A673 (cell line): Measurements from ENCODE around the gene ARV1. TPM values are rescaled to one million over a fixed set of nuclear protein-coding genes. Genes with fewer than 3 reads are reported as not detected.
"Not testable (repeated sequence)": the region's sequence is repeated elsewhere in the genome, so short reads cannot be mapped to it uniquely, and the experiment has no call there.

Experiments used
- BruUV-seq: library from RNA; stranded (reverse); fragments of 400-500 nt; replicated peaks from 2 replicates; lab custom pipeline; 2021; lab: Mats Ljungman, UMichigan
- CTCF ChIA-PET: fragments of 300-600 bp; sonication (Branson Sonifier 250); formaldehyde crosslinking; loops from one replicate; lab custom pipeline; 2022; ENCODE audit warnings: antibody characterized with exemption; lab: Charles Lee
- POLR2A ChIA-PET: fragments of 300-600 bp; sonication (Branson Sonifier 250); formaldehyde crosslinking; loops from one replicate; lab custom pipeline; 2022; ENCODE audit warnings: antibody characterized with exemption; ENCODE audit not compliant: low non-redundant PET; lab: Charles Lee
- DNase-seq: peaks from one replicate; pipeline ENCODE4 v3.0.0-alpha.2; 2015; ENCODE audit warnings: low spot score
- H3K27ac ChIP-seq: fragments of 200-600 bp; sonication (generic); 2 replicates; pipeline ENCODE4 v1.5.1; 2016; ENCODE audit warnings: mixed run types, low read depth, mild to moderate bottlenecking, mixed read lengths, antibody characterized with exemption, low read length; ENCODE audit not compliant: poor library complexity, severe bottlenecking
- H3K27me3 ChIP-seq: fragments of 200-600 bp; sonication (generic); replicated peaks from 2 replicates; pipeline ENCODE4 v1.6.1; 2017; ENCODE audit warnings: mixed run types, low read depth, mild to moderate bottlenecking, mixed read lengths, antibody characterized with exemption, low read length; ENCODE audit not compliant: insufficient read depth, poor library complexity
- H3K36me3 ChIP-seq: fragments of 200-600 bp; sonication (generic); 2 replicates; pipeline ENCODE4 v1.6.1; 2016; ENCODE audit warnings: mixed run types, mild to moderate bottlenecking, mixed read lengths, antibody characterized with exemption, low read length; ENCODE audit not compliant: insufficient read depth, poor library complexity, severe bottlenecking
- H3K4me1 ChIP-seq: fragments of 200-600 bp; sonication (generic); 2 replicates; pipeline ENCODE4 v1.6.1; 2017; ENCODE audit warnings: mixed run types, mild to moderate bottlenecking, mixed read lengths, antibody characterized with exemption, low read length; ENCODE audit not compliant: insufficient read depth, poor library complexity, severe bottlenecking
- H3K4me3 ChIP-seq: fragments of 200-600 bp; sonication (generic); 2 replicates; pipeline ENCODE4 v1.5.1; 2016; ENCODE audit warnings: low read depth, mixed run types, mild to moderate bottlenecking, mixed read lengths, low read length; ENCODE audit not compliant: poor library complexity, severe bottlenecking
- H3K9me3 ChIP-seq: fragments of 200-600 bp; sonication (generic); 2 replicates; pipeline ENCODE4 v1.6.1; 2016; ENCODE audit warnings: mixed run types, low read depth, mild to moderate bottlenecking, mixed read lengths, antibody characterized with exemption, low read length; ENCODE audit not compliant: poor library complexity, severe bottlenecking
- CTCF ChIP-seq: fragments of 300-800, 200-600 bp; sonication (generic); conservative IDR thresholded peaks from 2 replicates; pipeline ENCODE4 v1.5.1; 2017; ENCODE audit warnings: low read depth, mild to moderate bottlenecking, antibody characterized with exemption, low read length, moderate library complexity, mixed read lengths
- EZH2 ChIP-seq: fragments of 200-600 bp; sonication (generic); IDR thresholded peaks from 2 replicates; pipeline ENCODE4 v1.6.1; 2017; ENCODE audit warnings: borderline replicate concordance, low read depth, mild to moderate bottlenecking, mixed read lengths, antibody characterized with exemption, low read length; ENCODE audit not compliant: poor library complexity, severe bottlenecking
- intact Hi-C: fragments of 100-400 bp; cut with micrococcal nuclease; formaldehyde crosslinking; loops from one replicate; pipeline ENCODE4 v1.10.0; 2022; ENCODE audit not compliant: unreplicated experiment
- total RNA-seq: library from RNA; stranded (reverse); gene quantifications from 2 replicates; pipeline ENCODE4 v1.2.3, GENCODE V29; 2021

The ARV1 gene
- total RNA-seq, 1 experiment from 2014 or later = 27.3 TPM

GRCh38 chr1:230983811-230984210 lies 4.9 kb downstream of the ARV1 start:
- peaks cover 9% of the 10 kb centered on the region for H3K4me1 ChIP-seq
- no peak overlapping the region for H3K27ac ChIP-seq
- H3K27me3 ChIP-seq = no peaks in the 10 kb centered on the region
- ChIA-PET POLR2A (no interaction called here), CTCF (interaction anchor here (0.7 kb wide), 1 partner anchor 41 kb away, joined by 7 read pairs; no protein-coding TSS in a partner anchor)
- H3K36me3 ChIP-seq = peaks cover 4% of the 10 kb centered on the region
- BruUV-seq = no TSS peak
- no peak overlapping the region for H3K4me3 ChIP-seq
- intact Hi-C loops = no loop called here
- no peaks in the 10 kb centered on the region for H3K9me3 ChIP-seq
- DNase-seq = no peak
- no peak for TF ChIP-seq CTCF
- no peak for TF ChIP-seq EZH2

- DNase-seq, POLR2A ChIA-PET, BruUV-seq, intact Hi-C loops, H3K4me3 ChIP-seq, H3K9me3 ChIP-seq, H3K27me3 ChIP-seq, H3K4me1 ChIP-seq, H3K27ac ChIP-seq, CTCF ChIA-PET: not testable (repeated sequence)
- peaks cover 13% of the 10 kb centered on the region for H3K36me3 ChIP-seq
Observed at GRCh38 chr1:230984622-230985515, 6.0 kb downstream of the ARV1 start.

- BruUV-seq = no TSS peak
- DNase-seq = no peak
- TF ChIP-seq CTCF (no peak), EZH2 (no peak)
- Histone ChIP-seq H3K36me3 (peaks cover 13% of the 10 kb centered on the region), H3K4me3 (no peak overlapping the region), H3K27me3 (no peaks in the 10 kb centered on the region), H3K27ac (no peak overlapping the region), H3K4me1 (peaks cover 5% of the 10 kb centered on the region), H3K9me3 (no peaks in the 10 kb centered on the region)
- ChIA-PET POLR2A (no interaction called here), CTCF (no interaction called here)
- intact Hi-C loops = no loop called here
Observed at GRCh38 chr1:230985711-230986110, 6.8 kb downstream of the ARV1 start.

GRCh38 chr1:230986976-230987375 lies 8.1 kb downstream of the ARV1 start:
- TF ChIP-seq CTCF (no peak), EZH2 (no peak)
- BruUV-seq = no TSS peak
- CTCF ChIA-PET = no interaction called here
- no peak overlapping the region for H3K27ac ChIP-seq
- H3K4me3 ChIP-seq = no peak overlapping the region
- no peaks in the 10 kb centered on the region for H3K9me3 ChIP-seq
- H3K4me1 ChIP-seq = peaks cover 9% of the 10 kb centered on the region
- intact Hi-C loops = no loop called here
- POLR2A ChIA-PET = no interaction called here
- H3K36me3 ChIP-seq = peaks cover 13% of the 10 kb centered on the region
- DNase-seq = no peak
- H3K27me3 ChIP-seq = no peaks in the 10 kb centered on the region
